ENCODE data around the gene PAX2. TPM values are rescaled to one million over a fixed set of nuclear protein-coding genes. Genes with fewer than 3 reads are reported as not detected.

Gene PAX2
- polyA plus RNA-seq, 2 of the 4 experiments (the other 2 are of a cell fraction) = 0.06 to 0.21 TPM

DNA sequence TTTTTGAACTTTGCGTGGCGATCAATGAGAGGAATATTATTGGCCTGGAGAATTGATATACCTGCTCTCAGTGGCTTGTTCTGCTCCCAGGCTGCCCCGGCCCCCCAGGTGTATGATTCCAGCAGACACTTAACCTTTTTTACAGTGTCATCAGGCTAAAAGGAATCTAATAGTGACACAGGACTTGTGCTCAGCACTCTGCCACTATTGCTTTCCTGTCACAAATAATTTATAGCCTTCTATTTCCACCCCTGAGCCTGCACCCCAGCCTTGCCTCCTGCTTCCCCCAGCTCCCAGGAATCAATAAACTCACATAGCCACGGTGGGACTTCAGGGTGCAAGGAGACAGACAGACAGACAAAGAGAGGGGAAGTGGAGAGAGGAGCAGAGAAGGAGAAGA, 28.3 kb downstream of the PAX2 start:
- POLR2A ChIA-PET = no interaction called here
- no peak overlapping the region for H3K4me2 ChIP-seq
- no peak for FAIRE-seq
- H3K4me1 ChIP-seq = no peaks in the 10 kb centered on the region
- CTCF ChIA-PET = no interaction called here
- DNase-seq (ENCODE audit: low read depth in 1 of 2, low spot score in 1 of 2) = no peak
- TF ChIP-seq CHD2 (IDR thresholded peaks at IDR 0.05; ENCODE audit: low read length, partially characterized antibody) (no peak), ZFP36 (IDR thresholded peaks at IDR 0.05; ENCODE audit: borderline replicate concordance, partially characterized antibody) (no peak), EHF (CRISPR knock-in tag; IDR thresholded peaks at IDR 0.05) (no peak), PHF8 (IDR thresholded peaks at IDR 0.05; ENCODE audit: borderline replicate concordance, low read depth) (no peak)
- no peak overlapping the region for H3K4me3 ChIP-seq
- WGBS (ENCODE audit: missing lambda C conversion rate) = 56% methylated on average over 4 of the region's 4 CpGs
- no peaks in the 10 kb centered on the region for H3K9me3 ChIP-seq
- ATAC-seq = no peak
- no peak overlapping the region for H3K27ac ChIP-seq

DNA sequence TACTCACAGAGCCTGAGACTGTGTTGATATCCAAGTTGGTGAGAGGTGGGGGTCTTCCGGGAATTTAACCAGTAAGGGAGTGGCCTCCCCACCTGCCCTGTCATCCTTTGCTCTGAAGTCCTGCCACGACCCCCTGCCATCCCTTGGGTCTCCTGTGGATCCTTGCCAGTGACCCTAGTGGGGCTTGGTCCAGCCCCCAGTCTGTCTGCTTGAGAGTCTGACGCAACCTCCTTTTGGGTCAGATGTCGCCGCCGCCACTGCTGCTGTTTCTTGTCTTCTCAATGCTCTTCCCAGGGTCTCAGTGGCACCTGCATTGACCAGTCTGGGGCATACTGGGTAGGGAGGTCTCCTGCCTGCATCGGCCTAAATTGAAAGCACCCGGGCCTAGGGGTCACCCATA, 28.8 kb downstream of the PAX2 start:
- H3K4me1 ChIP-seq = no peaks in the 10 kb centered on the region
- 69% methylated on average over 8 of the region's 8 CpGs for WGBS (ENCODE audit: missing lambda C conversion rate)
- ATAC-seq (no peak), FAIRE-seq (no peak), DNase-seq (ENCODE audit: low read depth in 1 of 2, low spot score in 1 of 2) (no peak)
- H3K9me3 ChIP-seq = no peaks in the 10 kb centered on the region; the same call in 2 of the 3 replicates
- TF ChIP-seq, protein P1, sequence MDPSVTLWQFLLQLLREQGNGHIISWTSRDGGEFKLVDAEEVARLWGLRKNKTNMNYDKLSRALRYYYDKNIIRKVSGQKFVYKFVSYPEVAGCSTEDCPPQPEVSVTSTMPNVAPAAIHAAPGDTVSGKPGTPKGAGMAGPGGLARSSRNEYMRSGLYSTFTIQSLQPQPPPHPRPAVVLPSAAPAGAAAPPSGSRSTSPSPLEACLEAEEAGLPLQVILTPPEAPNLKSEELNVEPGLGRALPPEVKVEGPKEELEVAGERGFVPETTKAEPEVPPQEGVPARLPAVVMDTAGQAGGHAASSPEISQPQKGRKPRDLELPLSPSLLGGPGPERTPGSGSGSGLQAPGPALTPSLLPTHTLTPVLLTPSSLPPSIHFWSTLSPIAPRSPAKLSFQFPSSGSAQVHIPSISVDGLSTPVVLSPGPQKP (IDR thresholded peaks at IDR 0.05; ENCODE audit: low read depth, low read length) = no peak
- TF ChIP-seq RCOR1 (IDR thresholded peaks at IDR 0.05; ENCODE audit: low read depth, low read length) (no peak), PHF8 (IDR thresholded peaks at IDR 0.05; ENCODE audit: borderline replicate concordance, low read depth) (no peak), NFE2L2 (conservative IDR thresholded peaks at IDR 0.05; ENCODE audit: low read length) (no peak), BHLHE40 (IDR thresholded peaks at IDR 0.05; ENCODE audit: low read depth, low read length) (no peak), KDM1A (IDR thresholded peaks at IDR 0.05; ENCODE audit: low read depth) (no peak), SREBF2 (IDR thresholded peaks at IDR 0.05) (no peak), KDM5A (IDR thresholded peaks at IDR 0.05) (no peak)
- H3K4me2 ChIP-seq = no peak overlapping the region
- ChIA-PET POLR2A (no interaction called here), CTCF (no interaction called here)
- H3K27ac ChIP-seq = no peak overlapping the region
- H3K4me3 ChIP-seq = no peak overlapping the region

DNA sequence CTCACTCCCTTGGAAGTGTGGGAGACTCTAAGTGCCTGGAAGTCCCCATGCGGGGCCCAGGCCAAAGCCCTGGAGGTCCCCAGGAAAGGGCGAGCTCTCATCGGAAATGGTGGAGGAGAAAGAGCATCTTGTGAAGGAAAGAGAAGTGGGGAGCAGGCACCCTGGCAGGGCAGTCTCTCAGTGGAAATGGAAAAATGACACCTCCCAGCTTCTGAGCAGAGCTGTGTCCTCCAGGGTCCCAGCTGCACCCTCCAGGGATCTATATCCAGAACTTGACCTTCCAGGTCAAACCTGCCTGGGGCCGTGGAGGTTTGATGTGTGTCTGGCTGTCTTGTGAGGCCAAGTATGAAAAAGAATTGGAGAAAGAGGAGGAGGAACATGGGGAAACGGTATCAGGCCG, 29.5 kb downstream of the PAX2 start:
- DNase-seq (ENCODE audit: low read depth in 1 of 2, low spot score in 1 of 2) (no peak), ATAC-seq (no peak), FAIRE-seq (no peak)
- Histone ChIP-seq H3K4me2 (no peak overlapping the region), H3K4me3 (no peak overlapping the region), H3K4me1 (no peaks in the 10 kb centered on the region), H3K27ac (no peak overlapping the region), H3K9me3 (peaks cover 4% of the 10 kb centered on the region; the same call in 1 of the 3 replicates)
- POLR2A ChIA-PET = no interaction called here
- no peak for TF ChIP-seq ESRRA (IDR thresholded peaks at IDR 0.05; ENCODE audit: borderline replicate concordance, low read length)
- no peak for TF ChIP-seq RCOR1 (IDR thresholded peaks at IDR 0.05; ENCODE audit: low read depth, low read length)
- TF ChIP-seq, protein P2, sequence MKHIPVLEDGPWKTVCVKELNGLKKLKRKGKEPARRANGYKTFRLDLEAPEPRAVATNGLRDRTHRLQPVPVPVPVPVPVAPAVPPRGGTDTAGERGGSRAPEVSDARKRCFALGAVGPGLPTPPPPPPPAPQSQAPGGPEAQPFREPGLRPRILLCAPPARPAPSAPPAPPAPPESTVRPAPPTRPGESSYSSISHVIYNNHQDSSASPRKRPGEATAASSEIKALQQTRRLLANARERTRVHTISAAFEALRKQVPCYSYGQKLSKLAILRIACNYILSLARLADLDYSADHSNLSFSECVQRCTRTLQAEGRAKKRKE (CRISPR knock-in tag; IDR thresholded peaks at IDR 0.05; ENCODE audit: low read depth) = no peak
- no peak for TF ChIP-seq SREBF2 (IDR thresholded peaks at IDR 0.05)
- no peak for TF ChIP-seq NPAS2 (CRISPR knock-in tag; IDR thresholded peaks at IDR 0.05; ENCODE audit: borderline replicate concordance)
- no peak for TF ChIP-seq EP300 (IDR thresholded peaks at IDR 0.05)
- CTCF ChIA-PET = interaction anchor here (1.3 kb wide), 1 partner anchor 32 kb away, joined by 3 read pairs; no protein-coding TSS in a partner anchor
- WGBS (ENCODE audit: missing lambda C conversion rate) = 55% methylated on average over 6 of the region's 6 CpGs

DNA sequence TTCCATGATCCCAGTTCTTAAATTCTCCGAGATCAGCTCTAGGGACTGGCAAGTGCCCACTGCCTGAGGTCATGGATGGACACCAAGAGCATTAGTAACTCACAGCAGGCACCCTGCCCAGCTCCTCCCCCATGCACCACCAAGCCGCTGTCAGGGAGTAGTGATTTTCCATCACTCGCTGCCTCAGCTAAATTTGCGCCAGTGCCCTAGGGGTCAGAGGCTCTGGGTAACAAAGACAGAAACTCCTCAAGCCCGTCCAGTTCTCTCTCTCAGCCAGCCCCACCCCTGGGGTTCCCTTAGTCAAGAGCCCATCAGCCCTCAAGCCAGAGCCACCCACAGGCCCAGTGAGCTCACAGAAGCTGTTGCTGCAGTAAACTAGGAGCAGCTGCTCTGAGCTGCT, 30.0 kb downstream of the PAX2 start:
- ChIA-PET POLR2A (no interaction called here), CTCF (interaction anchor here (1.0 to 1.3 kb wide), 4 partner anchors 8 to 32 kb away, joined by 3 read pairs; no protein-coding TSS in a partner anchor)
- H3K4me3 ChIP-seq = no peak overlapping the region
- FAIRE-seq (no peak), DNase-seq (ENCODE audit: low read depth in 1 of 2, low spot score in 1 of 2) (no peak), ATAC-seq (no peak)
- H3K4me2 ChIP-seq = no peak overlapping the region
- WGBS (ENCODE audit: missing lambda C conversion rate) = 61% methylated on average over 5 of the region's 5 CpGs
- TF ChIP-seq FOSL2 (IDR thresholded peaks at IDR 0.05) (no peak), FOSL2 (CRISPR knock-in tag; IDR thresholded peaks at IDR 0.05) (no peak), HEYL (CRISPR knock-in tag; IDR thresholded peaks at IDR 0.05) (no peak), NR3C1 (IDR thresholded peaks at IDR 0.05) (no peak), EP300 (IDR thresholded peaks at IDR 0.05) (no peak), RFX5 (IDR thresholded peaks at IDR 0.05) (no peak), CBX8 (IDR thresholded peaks at IDR 0.05) (no peak), CBX2 (IDR thresholded peaks at IDR 0.05; ENCODE audit: borderline replicate concordance, low read depth) (no peak), GATA3 (IDR thresholded peaks at IDR 0.05; ENCODE audit: borderline replicate concordance) (no peak)
- TF ChIP-seq, protein P3, sequence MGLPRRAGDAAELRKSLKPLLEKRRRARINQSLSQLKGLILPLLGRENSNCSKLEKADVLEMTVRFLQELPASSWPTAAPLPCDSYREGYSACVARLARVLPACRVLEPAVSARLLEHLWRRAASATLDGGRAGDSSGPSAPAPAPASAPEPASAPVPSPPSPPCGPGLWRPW (IDR thresholded peaks at IDR 0.05) = no peak
- TF ChIP-seq, protein P4, sequence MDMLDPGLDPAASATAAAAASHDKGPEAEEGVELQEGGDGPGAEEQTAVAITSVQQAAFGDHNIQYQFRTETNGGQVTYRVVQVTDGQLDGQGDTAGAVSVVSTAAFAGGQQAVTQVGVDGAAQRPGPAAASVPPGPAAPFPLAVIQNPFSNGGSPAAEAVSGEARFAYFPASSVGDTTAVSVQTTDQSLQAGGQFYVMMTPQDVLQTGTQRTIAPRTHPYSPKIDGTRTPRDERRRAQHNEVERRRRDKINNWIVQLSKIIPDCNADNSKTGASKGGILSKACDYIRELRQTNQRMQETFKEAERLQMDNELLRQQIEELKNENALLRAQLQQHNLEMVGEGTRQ (IDR thresholded peaks at IDR 0.05) = no peak
- TF ChIP-seq, protein P1 (IDR thresholded peaks at IDR 0.05; ENCODE audit: low read depth, low read length) = no peak
- H3K4me1 ChIP-seq = no peaks in the 10 kb centered on the region
- H3K9me3 ChIP-seq = peaks cover 4% of the 10 kb centered on the region; the same call in 1 of the 3 replicates
- H3K27ac ChIP-seq = no peak overlapping the region

All from A549 (cell line).